ENCODE data around the gene TSGA10IP.
"Not testable (repeated sequence)": the region's sequence is repeated elsewhere in the genome, so short reads cannot be mapped to it uniquely, and the experiment has no call there.

The TSGA10IP gene

GRCh38 chr11:65947133-65947532 lies 1.9 kb downstream of the TSGA10IP start:
- H3F3A ChIP-seq (ENCODE audit: insufficient read depth, low read length) = no peaks in the 10 kb centered on the region
- no peaks in the 10 kb centered on the region for H3K9me2 ChIP-seq (ENCODE audit: low read depth, low read length)
- H3K9me3 ChIP-seq (ENCODE audit: low read length) = no peaks in the 10 kb centered on the region
- no peak overlapping the region for H3K9ac ChIP-seq (ENCODE audit: low read length)
- no peaks in the 10 kb centered on the region for H3K27me3 ChIP-seq (ENCODE audit: insufficient read depth, low read length)
- H3K4me1 ChIP-seq (ENCODE audit: insufficient read depth, low read length, severe bottlenecking) = no peaks in the 10 kb centered on the region
- no peak overlapping the region for H3K4me3 ChIP-seq (ENCODE audit: low read depth, low read length, poor library complexity, severe bottlenecking)
- H2AFZ ChIP-seq (ENCODE audit: low read length) = no peak overlapping the region
- H3K79me2 ChIP-seq (ENCODE audit: insufficient read depth, low read length) = no peaks in the 10 kb centered on the region
- TF ChIP-seq EZH2 (IDR thresholded peaks at IDR 0.05; ENCODE audit: borderline replicate concordance, low read length) (no peak), CTCF (IDR thresholded peaks at IDR 0.05; ENCODE audit: low read length) (no peak)
- no peaks in the 10 kb centered on the region for H4K20me1 ChIP-seq (ENCODE audit: insufficient read depth, low read length)
- no peak overlapping the region for H3K4me2 ChIP-seq (ENCODE audit: low read length)
- H3K36me3 ChIP-seq (ENCODE audit: insufficient read depth, low read length) = no peaks in the 10 kb centered on the region
- H3K27ac ChIP-seq (ENCODE audit: low read depth, low read length, poor library complexity, severe bottlenecking) = no peak overlapping the region

GRCh38 chr11:65947603-65948125 lies 2.4 kb downstream of the TSGA10IP start:
- Histone ChIP-seq H4K20me1 (ENCODE audit: insufficient read depth, low read length) (no peaks in the 10 kb centered on the region), H3F3A (ENCODE audit: insufficient read depth, low read length) (no peaks in the 10 kb centered on the region), H3K9me3 (ENCODE audit: low read length) (no peaks in the 10 kb centered on the region), H3K36me3 (ENCODE audit: insufficient read depth, low read length) (no peaks in the 10 kb centered on the region), H2AFZ (ENCODE audit: low read length) (no peak overlapping the region), H3K9me2 (ENCODE audit: low read depth, low read length) (no peaks in the 10 kb centered on the region), H3K79me2 (ENCODE audit: insufficient read depth, low read length) (no peaks in the 10 kb centered on the region), H3K27me3 (ENCODE audit: insufficient read depth, low read length) (no peaks in the 10 kb centered on the region), H3K4me3 (ENCODE audit: low read depth, low read length, poor library complexity, severe bottlenecking) (no peak overlapping the region), H3K27ac (ENCODE audit: low read depth, low read length, poor library complexity, severe bottlenecking) (no peak overlapping the region), H3K9ac (ENCODE audit: low read length) (no peak overlapping the region), H3K4me2 (ENCODE audit: low read length) (no peak overlapping the region), H3K4me1 (ENCODE audit: insufficient read depth, low read length, severe bottlenecking) (no peaks in the 10 kb centered on the region)
- TF ChIP-seq EZH2 (IDR thresholded peaks at IDR 0.05; ENCODE audit: borderline replicate concordance, low read length) = no peak
- no peak for TF ChIP-seq CTCF (IDR thresholded peaks at IDR 0.05; ENCODE audit: low read length)

GRCh38 chr11:65950711-65951110 lies 5.4 kb downstream of the TSGA10IP start:
- H3K4me1 ChIP-seq (ENCODE audit: insufficient read depth, low read length, severe bottlenecking); H3F3A ChIP-seq (ENCODE audit: insufficient read depth, low read length); H4K20me1 ChIP-seq (ENCODE audit: insufficient read depth, low read length); H3K27ac ChIP-seq (ENCODE audit: low read depth, low read length, poor library complexity, severe bottlenecking); H3K9me2 ChIP-seq (ENCODE audit: low read depth, low read length); H3K27me3 ChIP-seq (ENCODE audit: insufficient read depth, low read length); H3K4me2 ChIP-seq (ENCODE audit: low read length); H2AFZ ChIP-seq (ENCODE audit: low read length); H3K9ac ChIP-seq (ENCODE audit: low read length); H3K79me2 ChIP-seq (ENCODE audit: insufficient read depth, low read length); H3K36me3 ChIP-seq (ENCODE audit: insufficient read depth, low read length); H3K9me3 ChIP-seq (ENCODE audit: low read length); H3K4me3 ChIP-seq (ENCODE audit: low read depth, low read length, poor library complexity, severe bottlenecking): not testable (repeated sequence)

GRCh38 chr11:65951641-65952040 lies 6.4 kb downstream of the TSGA10IP start:
- not testable (repeated sequence) for H3K4me2 ChIP-seq (ENCODE audit: low read length); H3K9me3 ChIP-seq (ENCODE audit: low read length); H4K20me1 ChIP-seq (ENCODE audit: insufficient read depth, low read length); H3K9ac ChIP-seq (ENCODE audit: low read length); H3F3A ChIP-seq (ENCODE audit: insufficient read depth, low read length); H2AFZ ChIP-seq (ENCODE audit: low read length); H3K27ac ChIP-seq (ENCODE audit: low read depth, low read length, poor library complexity, severe bottlenecking); H3K27me3 ChIP-seq (ENCODE audit: insufficient read depth, low read length); H3K4me3 ChIP-seq (ENCODE audit: low read depth, low read length, poor library complexity, severe bottlenecking); H3K79me2 ChIP-seq (ENCODE audit: insufficient read depth, low read length); H3K4me1 ChIP-seq (ENCODE audit: insufficient read depth, low read length, severe bottlenecking); H3K9me2 ChIP-seq (ENCODE audit: low read depth, low read length); H3K36me3 ChIP-seq (ENCODE audit: insufficient read depth, low read length)
